ENCODE measurements around the gene PRODH2. TPM values are rescaled to one million over a fixed set of nuclear protein-coding genes. Genes with fewer than 3 reads are reported as not detected.

The PRODH2 gene
- total and polyA plus RNA-seq, 2 of the 13 experiments (the other 11 are each of a cell fraction or from before 2014, with no cell fraction given) = 86.7 to 118 TPM

DNA sequence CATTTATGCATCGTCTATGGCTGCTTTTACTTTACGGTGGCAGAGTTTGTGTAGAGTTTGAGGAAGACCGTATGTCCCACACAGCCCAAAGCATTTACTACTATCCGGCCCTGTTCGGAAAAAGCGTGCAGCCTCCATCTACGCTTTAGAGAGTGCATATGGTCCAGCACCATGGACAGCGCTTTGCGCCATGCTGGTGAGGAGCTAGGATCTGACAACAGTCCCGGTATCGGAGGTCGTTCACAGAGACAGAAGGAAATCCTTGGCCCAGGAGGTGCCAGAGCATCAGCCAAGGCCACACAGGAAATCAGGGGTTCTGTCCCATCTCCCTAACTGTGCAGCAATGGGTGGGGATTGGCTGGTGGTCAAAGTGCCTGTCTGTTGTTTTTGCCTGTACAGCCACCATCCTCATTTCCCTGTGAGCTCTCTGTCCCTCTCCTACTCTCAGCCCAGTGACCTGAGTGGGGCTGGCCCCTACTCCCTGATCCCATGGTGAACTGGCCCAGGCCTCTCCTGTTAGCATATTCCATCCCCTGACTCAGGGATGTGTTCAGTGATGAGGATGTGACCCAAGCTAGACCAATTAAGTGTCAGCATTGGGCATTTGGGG is 16.2 kb upstream of the PRODH2 start (continued):
- TF ChIP-seq MIER3 (CRISPR knock-in tag; IDR thresholded peaks at IDR 0.05; ENCODE audit: borderline replicate concordance) (peak; percentile 77; the same call in 1 of the 2 replicates), RCOR2 (CRISPR knock-in tag; IDR thresholded peaks at IDR 0.05) (no peak), ZNF17 (CRISPR knock-in tag; IDR thresholded peaks at IDR 0.05) (peak; percentile 71; the same call in 1 of the 2 replicates), ZNF333 (CRISPR knock-in tag; IDR thresholded peaks at IDR 0.05; ENCODE audit: borderline replicate concordance) (peak; percentile 54; the same call in 1 of the 2 replicates), NBN (conservative IDR thresholded peaks at IDR 0.05) (no peak), BATF2 (CRISPR knock-in tag; IDR thresholded peaks at IDR 0.05) (peak; percentile 77; the same call in 1 of the 2 replicates), ZNF720 (CRISPR knock-in tag; IDR thresholded peaks at IDR 0.05) (peak; percentile 97), ZNF552 (CRISPR knock-in tag; IDR thresholded peaks at IDR 0.05; ENCODE audit: borderline replicate concordance) (0 out of 2 replicates have a peak, but pooled peaks have one; percentile 33), SMAD3 (CRISPR knock-in tag; IDR thresholded peaks at IDR 0.05) (peak; percentile 97), HES4 (CRISPR knock-in tag; IDR thresholded peaks at IDR 0.05; ENCODE audit: borderline replicate concordance) (peak; percentile 97), SALL1 (CRISPR knock-in tag; IDR thresholded peaks at IDR 0.05) (peak; percentile 98), ZNF574 (CRISPR knock-in tag; IDR thresholded peaks at IDR 0.05) (peak; percentile 85), FUBP1 (CRISPR knock-in tag; IDR thresholded peaks at IDR 0.05; ENCODE audit: borderline replicate concordance) (no peak), CAMTA2 (CRISPR knock-in tag; IDR thresholded peaks at IDR 0.05; ENCODE audit: borderline replicate concordance) (peak; percentile 86; the same call in 1 of the 2 replicates), GMEB1 (CRISPR knock-in tag; IDR thresholded peaks at IDR 0.05; ENCODE audit: borderline replicate concordance) (no peak), ZFP82 (CRISPR knock-in tag; IDR thresholded peaks at IDR 0.05; ENCODE audit: borderline replicate concordance) (peak; percentile 76; the same call in 1 of the 2 replicates), SOX6 (IDR thresholded peaks at IDR 0.05) (no peak), SOX6 (CRISPR knock-in tag; IDR thresholded peaks at IDR 0.05) (no peak)
- TF ChIP-seq, protein P1, sequence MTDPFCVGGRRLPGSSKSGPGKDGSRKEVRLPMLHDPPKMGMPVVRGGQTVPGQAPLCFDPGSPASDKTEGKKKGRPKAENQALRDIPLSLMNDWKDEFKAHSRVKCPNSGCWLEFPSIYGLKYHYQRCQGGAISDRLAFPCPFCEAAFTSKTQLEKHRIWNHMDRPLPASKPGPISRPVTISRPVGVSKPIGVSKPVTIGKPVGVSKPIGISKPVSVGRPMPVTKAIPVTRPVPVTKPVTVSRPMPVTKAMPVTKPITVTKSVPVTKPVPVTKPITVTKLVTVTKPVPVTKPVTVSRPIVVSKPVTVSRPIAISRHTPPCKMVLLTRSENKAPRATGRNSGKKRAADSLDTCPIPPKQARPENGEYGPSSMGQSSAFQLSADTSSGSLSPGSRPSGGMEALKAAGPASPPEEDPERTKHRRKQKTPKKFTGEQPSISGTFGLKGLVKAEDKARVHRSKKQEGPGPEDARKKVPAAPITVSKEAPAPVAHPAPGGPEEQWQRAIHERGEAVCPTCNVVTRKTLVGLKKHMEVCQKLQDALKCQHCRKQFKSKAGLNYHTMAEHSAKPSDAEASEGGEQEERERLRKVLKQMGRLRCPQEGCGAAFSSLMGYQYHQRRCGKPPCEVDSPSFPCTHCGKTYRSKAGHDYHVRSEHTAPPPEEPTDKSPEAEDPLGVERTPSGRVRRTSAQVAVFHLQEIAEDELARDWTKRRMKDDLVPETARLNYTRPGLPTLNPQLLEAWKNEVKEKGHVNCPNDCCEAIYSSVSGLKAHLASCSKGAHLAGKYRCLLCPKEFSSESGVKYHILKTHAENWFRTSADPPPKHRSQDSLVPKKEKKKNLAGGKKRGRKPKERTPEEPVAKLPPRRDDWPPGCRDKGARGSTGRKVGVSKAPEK (CRISPR knock-in tag; IDR thresholded peaks at IDR 0.05; ENCODE audit: borderline replicate concordance) = no peak
